NCI-H1930 (cell line): Measurements from ENCODE around the gene CILP2.

Experiments
- DNase-seq, 2 experiments: peaks; one replicate each; lab custom pipeline; 2025; lab: John Stamatoyannopoulos, UW

CILP2 gene

GRCh38 chr19:19538061-19538784 is at the start of gene CILP2:
Gene CILP2, plus strand, starts transcription at chr19:19538265. Its CDS starts 85 bp downstream, at chr19:19538350.
- DNase-seq, result peak in 1 of 2 experiments; percentile 40

GRCh38 chr19:19488875-19489690 is 49.0 kb upstream of the CILP2 start:
- DNase-seq, result no peak

- DNase-seq, result no peak
Observed at GRCh38 chr19:19489804-19490204, 48.3 kb upstream of the CILP2 start.

- peak; percentile 13 to 37 for DNase-seq
Observed at GRCh38 chr19:19490214-19490968, 47.7 kb upstream of the CILP2 start.

GRCh38 chr19:19491321-19492025 is 46.6 kb upstream of the CILP2 start:
- no peak for DNase-seq

GRCh38 chr19:19492026-19492610 is 45.9 kb upstream of the CILP2 start:
- no peak for DNase-seq

GRCh38 chr19:19493841-19494546 is 44.1 kb upstream of the CILP2 start:
- no peak for DNase-seq

GRCh38 chr19:19495614-19496603 is 42.2 kb upstream of the CILP2 start:
- no peak for DNase-seq

- DNase-seq, result no peak
Observed at GRCh38 chr19:19498255-19498991, 39.6 kb upstream of the CILP2 start.

- no peak for DNase-seq
Observed at GRCh38 chr19:19499272-19499995, 38.6 kb upstream of the CILP2 start.

GRCh38 chr19:19500975-19501644 is 37.0 kb upstream of the CILP2 start:
- DNase-seq, result no peak

GRCh38 chr19:19501798-19502197 is 36.3 kb upstream of the CILP2 start:
- no peak for DNase-seq

GRCh38 chr19:19502281-19502680 is 35.8 kb upstream of the CILP2 start:
- no peak for DNase-seq

- no peak for DNase-seq
Observed at GRCh38 chr19:19502808-19503602, 35.1 kb upstream of the CILP2 start.

- DNase-seq, result no peak
Observed at GRCh38 chr19:19504754-19505668, 33.1 kb upstream of the CILP2 start.
